HCT116 (cell line): ENCODE measurements around the gene NCOA1. TPM values are rescaled to one million over a fixed set of nuclear protein-coding genes. Genes with fewer than 3 reads are reported as not detected.

ENCODE experiments used
- ATAC-seq: fragments of 200-7000 bp; cut with Tn5 transposase; 2 replicates; pipeline ENCODE4 v1.9.1; 2020; ENCODE audit warnings: mild to moderate bottlenecking, moderate library complexity
- BruUV-seq: library from RNA; stranded (reverse); fragments of 400-500 nt; replicated peaks from 2 replicates; lab custom pipeline; 2021; lab: Mats Ljungman, UMichigan
- CTCF ChIA-PET: fragments of 300-600 bp; sonication (Branson Sonifier 250); formaldehyde crosslinking; loops from one replicate; lab custom pipeline; 2021; ENCODE audit warnings: antibody characterized with exemption; lab: Charles Lee
- POLR2A ChIA-PET: fragments of 300-600, 350-600 bp; sonication (Branson Sonifier 250); formaldehyde crosslinking; loops from one replicate; lab custom pipeline; 2021; ENCODE audit warnings: antibody characterized with exemption; lab: Charles Lee
- RAD21 ChIA-PET, 2 experiments: fragments of 300-600 bp; sonication (Branson Sonifier 250); formaldehyde crosslinking; loops; one replicate each; lab custom pipeline; 2023; ENCODE audit warnings: low total read pairs in 2 of 2; ENCODE audit not compliant: uncharacterized antibody in 2 of 2, unreplicated experiment in 2 of 2, low non-redundant PET in 1 of 2; lab: Charles Lee
- DNase-seq: peaks from one replicate; pipeline ENCODE4 v3.0.0-alpha.2; 2010; ENCODE audit warnings: low read depth, low spot score
- H2AFZ ChIP-seq: fragments of 200-600 bp; shearing (Covaris generic), sonication (generic); 2 replicates; pipeline ENCODE4 v1.6.1; 2017; ENCODE audit warnings: low read depth, mixed run types, mixed read lengths, antibody characterized with exemption, low read length; ENCODE audit not compliant: poor library complexity, severe bottlenecking
- H3K27ac ChIP-seq: 2 replicates; pipeline ENCODE4 v1.5.1; 2012; ENCODE audit warnings: low read depth, low read length
- H3K27me3 ChIP-seq: fragments of 200-600 bp; sonication (generic); 2 replicates; pipeline ENCODE4 v1.6.1; 2016; ENCODE audit warnings: mixed run types, low read length, mixed read lengths; ENCODE audit not compliant: insufficient read depth
- H3K36me3 ChIP-seq, 2 experiments: fragments of 200-500 bp in 1 of 2; fragments of 200-600 bp in 1 of 2; sonication (Bioruptor generic) in 1 of 2; sonication (generic) in 1 of 2; 2 replicates each; pipeline versions ENCODE4 v1.5.1 to v1.6.1; 2014 to 2016; ENCODE audit warnings: low read length in 2 of 2, inconsistent platforms in 1 of 2, mixed read lengths in 1 of 2, mixed run types in 1 of 2; ENCODE audit not compliant: insufficient read depth in 2 of 2, control insufficient read depth in 1 of 2
- H3K4me1 ChIP-seq, 2 experiments: fragments of 200-600 bp in 1 of 2; sonication (generic) in 1 of 2; 2 replicates each; pipeline versions ENCODE4 v1.5.1 to v1.6.1; 2012 to 2017; ENCODE audit warnings: low read length in 2 of 2, inconsistent platforms in 1 of 2, mild to moderate bottlenecking in 1 of 2, mixed read lengths in 1 of 2, mixed run types in 1 of 2, moderate library complexity in 1 of 2; ENCODE audit not compliant: insufficient read depth in 2 of 2, control insufficient read depth in 1 of 2
- H3K4me2 ChIP-seq: fragments of 200-600 bp; sonication (generic); 2 replicates; pipeline ENCODE4 v1.6.1; 2017; ENCODE audit warnings: mixed run types, low read length, mixed read lengths
- H3K4me3 ChIP-seq, 2 experiments: fragments of 200-600 bp in 1 of 2; sonication (generic) in 1 of 2; replicated peaks in 1 of 2; 2 replicates each; pipeline ENCODE4 v1.5.1; 2011 to 2016; ENCODE audit warnings: low read length in 2 of 2, control low read depth in 1 of 2, low read depth in 1 of 2, mild to moderate bottlenecking in 1 of 2, mixed read lengths in 1 of 2, mixed run types in 1 of 2
- H3K79me2 ChIP-seq: fragments of 200-600 bp; sonication (generic); 2 replicates; pipeline ENCODE4 v1.6.1; 2017; ENCODE audit warnings: mild to moderate bottlenecking, mixed run types, low read length, moderate library complexity, mixed read lengths; ENCODE audit not compliant: insufficient read depth
- H3K9ac ChIP-seq: fragments of 200-600 bp; sonication (generic); 2 replicates; pipeline ENCODE4 v1.6.1; 2016; ENCODE audit warnings: low read length, mixed read lengths
- H3K9me2 ChIP-seq: fragments of 200-600 bp; sonication (generic), shearing (Covaris generic); 2 replicates; pipeline ENCODE4 v1.6.1; 2017; ENCODE audit warnings: mixed run types, mild to moderate bottlenecking, moderate library complexity; ENCODE audit not compliant: insufficient read depth
- H3K9me3 ChIP-seq, 2 experiments: fragments of 200-500 bp in 1 of 2; fragments of 200-600 bp in 1 of 2; sonication (Bioruptor generic) in 1 of 2; sonication (generic) in 1 of 2; 2 replicates each; pipeline ENCODE4 v1.6.1; 2014 to 2017; ENCODE audit warnings: low read length in 2 of 2, mixed read lengths in 2 of 2, inconsistent platforms in 1 of 2, low read depth in 1 of 2, mild to moderate bottlenecking in 1 of 2, mixed run types in 1 of 2, moderate library complexity in 1 of 2; ENCODE audit not compliant: control insufficient read depth in 1 of 2, insufficient read depth in 1 of 2
- H4K20me1 ChIP-seq: fragments of 200-600 bp; sonication (generic), shearing (Covaris generic); 2 replicates; pipeline ENCODE4 v1.6.1; 2017; ENCODE audit warnings: mixed run types, mild to moderate bottlenecking, moderate library complexity; ENCODE audit not compliant: insufficient read depth
- CEBPB ChIP-seq: IDR thresholded peaks from 2 replicates; pipeline ENCODE4 v1.6.1; 2012; ENCODE audit warnings: low read depth
- EZH2 ChIP-seq: fragments of 200-600 bp; sonication (generic); IDR thresholded peaks from 2 replicates; pipeline ENCODE4 v1.6.1; 2017; ENCODE audit warnings: antibody characterized with exemption, mixed run types
- EZH2phosphoT487 ChIP-seq: fragments of 200-600 bp; IDR thresholded peaks from 2 replicates; pipeline ENCODE4 v1.6.1; 2018; ENCODE audit warnings: antibody characterized with exemption, borderline replicate concordance
- FOSL1 ChIP-seq: IDR thresholded peaks from 2 replicates; pipeline ENCODE4 v1.6.1; 2012; ENCODE audit warnings: low read depth
- JUND ChIP-seq: IDR thresholded peaks from 2 replicates; pipeline ENCODE4 v1.6.1; 2012
- POLR2A ChIP-seq: IDR thresholded peaks from 2 replicates; pipeline ENCODE4 v1.7.0; 2011; ENCODE audit warnings: borderline replicate concordance; ENCODE audit not compliant: insufficient read depth, insufficient read length; ENCODE audit errors: extremely low read depth
- POLR2AphosphoS5 ChIP-seq: IDR thresholded peaks from 2 replicates; pipeline ENCODE4 v1.6.1; 2011; ENCODE audit warnings: mild to moderate bottlenecking, low read depth, low read length, moderate library complexity
- SP1 ChIP-seq: IDR thresholded peaks from 2 replicates; pipeline ENCODE4 v1.6.1; 2012; ENCODE audit warnings: low read depth
- SRF ChIP-seq: IDR thresholded peaks from 2 replicates; pipeline ENCODE4 v1.6.1; 2012; ENCODE audit warnings: low read depth
- YY1 ChIP-seq: IDR thresholded peaks from 2 replicates; pipeline ENCODE4 v1.6.1; 2011; ENCODE audit warnings: low read length, low read depth, moderate library complexity, mild to moderate bottlenecking; ENCODE audit not compliant: insufficient replicate concordance; ENCODE audit errors: extremely low read depth
- ZFX ChIP-seq: fragments of 450-650 bp; IDR thresholded peaks from 2 replicates; pipeline ENCODE4 v1.6.1; 2017
- ZNF274 ChIP-seq: fragments of 200-500 bp; sonication (Bioruptor generic); IDR thresholded peaks from 2 replicates; pipeline ENCODE4 v1.6.1; 2014; ENCODE audit warnings: mild to moderate bottlenecking, low read depth, low read length, inconsistent platforms
- intact Hi-C: fragments of 100-400 bp; cut with micrococcal nuclease; formaldehyde crosslinking; loops from 2 replicates; pipeline ENCODE4 v1.10.0; 2022
- total RNA-seq: library from RNA; stranded (reverse); gene quantifications from one replicate; pipeline ENCODE4 v1.2.1, GENCODE V29; 2021; ENCODE audit not compliant: unreplicated experiment
- TF ChIP-seq, protein P1 (sequence below): IDR thresholded peaks from 2 replicates; pipeline ENCODE4 v1.6.1; 2012
- TF ChIP-seq, protein P2 (sequence below), 3 experiments: fragments of 200-600 bp in 1 of 3; sonication (generic) in 1 of 3; IDR thresholded peaks in 2 of 3; conservative IDR thresholded peaks in 1 of 3; 2 replicates each; pipeline ENCODE4 v1.5.1; 2012 to 2017; ENCODE audit warnings: low read depth in 2 of 3, low read length in 2 of 3, antibody characterized with exemption in 1 of 3, borderline replicate concordance in 1 of 3, control low read depth in 1 of 3, mild to moderate bottlenecking in 1 of 3, mixed read lengths in 1 of 3, mixed run types in 1 of 3, moderate library complexity in 1 of 3; ENCODE audit not compliant: insufficient read depth in 1 of 3
- TF ChIP-seq, protein P3 (sequence below): IDR thresholded peaks from 2 replicates; pipeline ENCODE4 v1.6.1; 2012
- TF ChIP-seq, protein P4 (sequence below): IDR thresholded peaks from 2 replicates; pipeline ENCODE4 v1.6.1; 2012; ENCODE audit warnings: low read depth

The NCOA1 gene
- total RNA-seq, 1 experiment from 2014 or later: 10.4 TPM

DNA sequence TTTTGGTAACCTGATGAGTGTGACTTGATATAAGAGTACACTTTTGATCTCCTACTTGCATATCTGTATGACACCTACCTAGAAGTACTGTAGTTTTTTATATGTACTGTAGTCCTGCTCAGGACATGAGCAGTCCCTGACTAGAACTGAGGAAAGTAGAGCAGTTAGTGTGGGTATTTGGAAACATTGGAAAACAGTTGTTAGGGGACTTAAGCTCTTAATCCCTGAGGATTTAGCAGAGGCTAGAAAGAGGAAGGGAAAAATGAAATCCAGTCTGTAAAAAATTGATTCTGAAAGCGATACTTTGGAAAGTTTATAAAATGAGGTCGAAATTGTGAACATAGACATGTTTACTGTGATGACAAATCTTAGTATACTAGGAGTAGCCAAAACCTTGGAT lies 125.6 kb downstream of the NCOA1 start:
- ATAC-seq: no peak
- Histone ChIP-seq H3K27ac (no peak overlapping the region), H3K27me3 (no peaks in the 10 kb centered on the region), H3K4me3 (no peak overlapping the region), H3K4me1 (peaks cover 15% of the 10 kb centered on the region in 2 experiments; a peak in 3 of 4 replicates), H3K4me2 (no peak overlapping the region), H3K9me2 (no peaks in the 10 kb centered on the region), H3K36me3 (no peaks in the 10 kb centered on the region), H2AFZ (no peak overlapping the region), H3K9ac (no peak overlapping the region), H3K79me2 (no peaks in the 10 kb centered on the region), H3K9me3 (no peaks in the 10 kb centered on the region), H4K20me1 (no peaks in the 10 kb centered on the region)
- ChIA-PET RAD21 (no interaction called here), POLR2A (no interaction called here), CTCF (no interaction called here)
- TF ChIP-seq EZH2phosphoT487 (no peak), YY1 (no peak), CEBPB (no peak), FOSL1 (no peak), SRF (no peak), POLR2AphosphoS5 (no peak), ZNF274 (no peak), EZH2 (no peak), POLR2A (no peak), JUND (no peak), ZFX (no peak), SP1 (no peak)
- TF ChIP-seq, protein P1, sequence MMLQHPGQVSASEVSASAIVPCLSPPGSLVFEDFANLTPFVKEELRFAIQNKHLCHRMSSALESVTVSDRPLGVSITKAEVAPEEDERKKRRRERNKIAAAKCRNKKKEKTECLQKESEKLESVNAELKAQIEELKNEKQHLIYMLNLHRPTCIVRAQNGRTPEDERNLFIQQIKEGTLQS: no peak
- TF ChIP-seq, protein P2, sequence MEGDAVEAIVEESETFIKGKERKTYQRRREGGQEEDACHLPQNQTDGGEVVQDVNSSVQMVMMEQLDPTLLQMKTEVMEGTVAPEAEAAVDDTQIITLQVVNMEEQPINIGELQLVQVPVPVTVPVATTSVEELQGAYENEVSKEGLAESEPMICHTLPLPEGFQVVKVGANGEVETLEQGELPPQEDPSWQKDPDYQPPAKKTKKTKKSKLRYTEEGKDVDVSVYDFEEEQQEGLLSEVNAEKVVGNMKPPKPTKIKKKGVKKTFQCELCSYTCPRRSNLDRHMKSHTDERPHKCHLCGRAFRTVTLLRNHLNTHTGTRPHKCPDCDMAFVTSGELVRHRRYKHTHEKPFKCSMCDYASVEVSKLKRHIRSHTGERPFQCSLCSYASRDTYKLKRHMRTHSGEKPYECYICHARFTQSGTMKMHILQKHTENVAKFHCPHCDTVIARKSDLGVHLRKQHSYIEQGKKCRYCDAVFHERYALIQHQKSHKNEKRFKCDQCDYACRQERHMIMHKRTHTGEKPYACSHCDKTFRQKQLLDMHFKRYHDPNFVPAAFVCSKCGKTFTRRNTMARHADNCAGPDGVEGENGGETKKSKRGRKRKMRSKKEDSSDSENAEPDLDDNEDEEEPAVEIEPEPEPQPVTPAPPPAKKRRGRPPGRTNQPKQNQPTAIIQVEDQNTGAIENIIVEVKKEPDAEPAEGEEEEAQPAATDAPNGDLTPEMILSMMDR (IDR thresholded peaks at IDR 0.05 in 2 of 3, conservative IDR thresholded peaks at IDR 0.05 in 1 of 3; ENCODE audit: borderline replicate concordance in 1 of 3, insufficient read depth in 1 of 3, low read depth in 2 of 3, low read length in 2 of 3): no peak
- TF ChIP-seq, protein P3, sequence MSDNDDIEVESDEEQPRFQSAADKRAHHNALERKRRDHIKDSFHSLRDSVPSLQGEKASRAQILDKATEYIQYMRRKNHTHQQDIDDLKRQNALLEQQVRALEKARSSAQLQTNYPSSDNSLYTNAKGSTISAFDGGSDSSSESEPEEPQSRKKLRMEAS: no peak
- TF ChIP-seq, protein P4, sequence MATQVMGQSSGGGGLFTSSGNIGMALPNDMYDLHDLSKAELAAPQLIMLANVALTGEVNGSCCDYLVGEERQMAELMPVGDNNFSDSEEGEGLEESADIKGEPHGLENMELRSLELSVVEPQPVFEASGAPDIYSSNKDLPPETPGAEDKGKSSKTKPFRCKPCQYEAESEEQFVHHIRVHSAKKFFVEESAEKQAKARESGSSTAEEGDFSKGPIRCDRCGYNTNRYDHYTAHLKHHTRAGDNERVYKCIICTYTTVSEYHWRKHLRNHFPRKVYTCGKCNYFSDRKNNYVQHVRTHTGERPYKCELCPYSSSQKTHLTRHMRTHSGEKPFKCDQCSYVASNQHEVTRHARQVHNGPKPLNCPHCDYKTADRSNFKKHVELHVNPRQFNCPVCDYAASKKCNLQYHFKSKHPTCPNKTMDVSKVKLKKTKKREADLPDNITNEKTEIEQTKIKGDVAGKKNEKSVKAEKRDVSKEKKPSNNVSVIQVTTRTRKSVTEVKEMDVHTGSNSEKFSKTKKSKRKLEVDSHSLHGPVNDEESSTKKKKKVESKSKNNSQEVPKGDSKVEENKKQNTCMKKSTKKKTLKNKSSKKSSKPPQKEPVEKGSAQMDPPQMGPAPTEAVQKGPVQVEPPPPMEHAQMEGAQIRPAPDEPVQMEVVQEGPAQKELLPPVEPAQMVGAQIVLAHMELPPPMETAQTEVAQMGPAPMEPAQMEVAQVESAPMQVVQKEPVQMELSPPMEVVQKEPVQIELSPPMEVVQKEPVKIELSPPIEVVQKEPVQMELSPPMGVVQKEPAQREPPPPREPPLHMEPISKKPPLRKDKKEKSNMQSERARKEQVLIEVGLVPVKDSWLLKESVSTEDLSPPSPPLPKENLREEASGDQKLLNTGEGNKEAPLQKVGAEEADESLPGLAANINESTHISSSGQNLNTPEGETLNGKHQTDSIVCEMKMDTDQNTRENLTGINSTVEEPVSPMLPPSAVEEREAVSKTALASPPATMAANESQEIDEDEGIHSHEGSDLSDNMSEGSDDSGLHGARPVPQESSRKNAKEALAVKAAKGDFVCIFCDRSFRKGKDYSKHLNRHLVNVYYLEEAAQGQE: no peak
- no TSS peak for BruUV-seq
- intact Hi-C loops: no loop called here
- DNase-seq: no peak
